GM12891 (cell line): ENCODE measurements around the gene TMEM271.

ENCODE experiments used
- DNase-seq: peaks from one replicate; pipeline ENCODE4 v3.0.0; 2011; ENCODE audit warnings: low spot score; ENCODE audit not compliant: insufficient read length
- FAIRE-seq: peaks from 2 replicates; lab custom pipeline; 2011; peaks lifted over from hg19 to GRCh38; lab: Jason Lieb, UNC
- PAX5 ChIP-seq: IDR thresholded peaks from 2 replicates; pipeline ENCODE4 v1.6.1; 2011; ENCODE audit warnings: low read length, moderate library complexity, mild to moderate bottlenecking; ENCODE audit not compliant: insufficient read depth, severe bottlenecking
- POLR2A ChIP-seq: IDR thresholded peaks from 2 replicates; pipeline ENCODE4 v1.6.1; 2011; ENCODE audit warnings: low read depth, low read length, control low read depth
- POLR2AphosphoS5 ChIP-seq: IDR thresholded peaks from 2 replicates; pipeline ENCODE4 v1.6.1; 2011; ENCODE audit warnings: low read depth, low read length, control low read depth
- POU2F2 ChIP-seq: IDR thresholded peaks from 2 replicates; pipeline ENCODE4 v1.6.1; 2011; ENCODE audit warnings: low read depth, mild to moderate bottlenecking, control low read depth, low read length, moderate library complexity
- SPI1 ChIP-seq: IDR thresholded peaks from 2 replicates; pipeline ENCODE4 v1.6.1; 2011; ENCODE audit warnings: low read depth, low read length, control low read depth
- TAF1 ChIP-seq: IDR thresholded peaks from 2 replicates; pipeline ENCODE4 v1.6.1; 2011; ENCODE audit warnings: low read depth, low read length, control low read depth

The TMEM271 gene

GRCh38 chr4:538542-539142 is 37.5 kb downstream of the TMEM271 start:
- FAIRE-seq = no peak
- TF ChIP-seq POU2F2 = no peak
- no peak for DNase-seq

- FAIRE-seq = no peak
- TF ChIP-seq PAX5 = no peak
- TF ChIP-seq POU2F2 = no peak
- TF ChIP-seq POLR2A = no peak
- TF ChIP-seq SPI1 = no peak
- TF ChIP-seq TAF1 = no peak
- TF ChIP-seq POLR2AphosphoS5 = no peak
- no peak for DNase-seq
These were observed 38.4 kb downstream of the TMEM271 start for GRCh38 chr4:537436-538264.

DNA sequence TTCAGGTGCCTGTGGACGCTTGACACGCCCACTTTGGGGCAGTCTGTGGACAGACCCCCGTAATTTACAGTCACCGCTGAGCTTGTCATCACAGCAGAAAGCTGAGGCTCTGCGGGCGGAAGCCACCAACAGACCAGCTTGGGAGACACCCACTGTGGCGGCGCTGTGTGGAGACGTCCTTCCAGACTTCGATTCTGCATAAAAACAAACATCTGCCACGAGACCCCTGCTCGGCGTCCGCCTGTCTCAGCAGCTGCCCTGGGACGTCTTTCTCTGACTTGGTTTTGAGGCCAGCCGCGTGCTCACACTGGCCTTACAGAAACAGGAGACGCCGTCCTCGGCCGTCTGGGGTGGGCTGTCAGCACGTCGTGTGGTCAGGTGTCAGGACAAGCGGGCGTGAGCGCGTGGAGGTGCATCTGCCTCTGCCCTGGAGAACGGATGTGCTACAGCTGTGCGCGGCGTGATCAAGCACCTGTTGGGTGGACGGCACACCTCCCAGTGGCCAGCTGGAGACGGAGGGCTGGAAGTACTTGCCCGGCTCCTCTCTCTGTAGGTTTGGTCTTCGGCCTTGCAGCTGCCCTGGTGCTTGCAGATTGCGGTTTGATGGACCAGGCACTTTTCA is 39.6 kb downstream of the TMEM271 start:
- TF ChIP-seq PAX5 (no peak), POLR2AphosphoS5 (no peak), TAF1 (no peak), SPI1 (no peak), POLR2A (no peak), POU2F2 (no peak)
- FAIRE-seq = no peak
- DNase-seq = no peak

DNA sequence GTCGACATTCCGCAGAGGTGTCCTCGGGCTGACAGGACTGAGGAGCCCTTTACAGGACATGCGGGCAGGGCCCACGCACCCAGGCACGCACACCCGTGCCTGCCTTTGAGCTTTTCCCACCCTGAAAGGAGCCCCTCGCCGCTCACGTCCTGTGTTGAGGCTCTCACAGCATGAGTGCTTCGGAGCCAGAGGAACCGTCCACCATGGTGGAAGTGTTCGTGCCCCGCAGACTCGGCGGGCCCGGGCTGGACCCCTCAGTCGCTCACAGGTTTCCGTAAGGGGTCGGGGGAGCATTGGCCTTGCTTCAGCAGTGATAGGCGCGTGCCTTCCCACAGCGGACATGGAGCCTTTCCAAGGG is 40.2 kb downstream of the TMEM271 start:
- FAIRE-seq = no peak
- DNase-seq = no peak
- TF ChIP-seq POU2F2 (no peak), TAF1 (no peak), PAX5 (no peak), POLR2AphosphoS5 (no peak), SPI1 (no peak), POLR2A (no peak)

GRCh38 chr4:535181-535923 is 40.7 kb downstream of the TMEM271 start:
- FAIRE-seq = no peak
- no peak for TF ChIP-seq POLR2AphosphoS5
- TF ChIP-seq PAX5 = no peak
- TF ChIP-seq TAF1 = no peak
- no peak for TF ChIP-seq POU2F2
- no peak for TF ChIP-seq SPI1

GRCh38 chr4:534576-535151 is 41.4 kb downstream of the TMEM271 start:
- TF ChIP-seq PAX5 (no peak), SPI1 (no peak), POU2F2 (no peak), POLR2A (no peak), POLR2AphosphoS5 (no peak), TAF1 (no peak)
- DNase-seq = no peak
- no peak for FAIRE-seq

More at GRCh38 chr4:535181-535923, 40.7 kb downstream of the TMEM271 start:
- DNase-seq = no peak

DNA sequence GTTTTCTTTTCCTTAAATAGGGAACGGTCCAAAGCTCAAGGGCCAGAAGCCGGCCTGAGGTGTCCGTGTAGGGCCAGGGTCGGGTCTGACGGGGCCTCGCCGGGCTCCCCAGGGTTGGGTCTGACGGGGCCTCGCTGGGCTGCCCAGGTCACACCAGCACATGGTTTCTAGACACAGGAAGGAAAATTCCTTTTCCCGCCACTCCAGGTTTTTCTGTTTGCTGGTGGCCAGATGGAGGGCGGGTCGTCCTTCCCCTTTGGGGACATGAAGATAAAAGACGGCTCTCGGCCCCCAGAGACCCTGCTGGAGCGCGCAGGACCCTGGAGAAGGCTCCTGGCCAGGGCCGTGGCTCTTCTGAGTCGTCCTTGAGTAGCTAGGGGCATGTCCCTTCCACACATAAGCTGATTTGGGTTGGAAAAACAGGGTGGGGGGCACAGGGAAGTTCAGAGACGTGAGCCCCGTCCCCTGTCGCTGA is 42.0 kb downstream of the TMEM271 start:
- DNase-seq (no peak), FAIRE-seq (no peak)
- TF ChIP-seq POLR2AphosphoS5 = no peak
- no peak for TF ChIP-seq POLR2A
- no peak for TF ChIP-seq PAX5
- TF ChIP-seq SPI1 = no peak
- TF ChIP-seq POU2F2 = no peak
- no peak for TF ChIP-seq TAF1

- DNase-seq (no peak), FAIRE-seq (no peak)
- TF ChIP-seq POLR2AphosphoS5 (no peak), PAX5 (no peak), TAF1 (no peak), SPI1 (no peak), POU2F2 (no peak), POLR2A (no peak)
These were observed 42.6 kb downstream of the TMEM271 start for GRCh38 chr4:533318-534100.

GRCh38 chr4:532588-533317 is 43.3 kb downstream of the TMEM271 start:
- FAIRE-seq (no peak), DNase-seq (no peak)
- TF ChIP-seq TAF1 (no peak), POLR2A (no peak), PAX5 (no peak), SPI1 (no peak), POU2F2 (no peak), POLR2AphosphoS5 (no peak)
